Spinal cord (tissue), 10 donors: ENCODE data around the gene THTPA. TPM values are rescaled to one million over a fixed set of nuclear protein-coding genes. Genes with fewer than 3 reads are reported as not detected.

ENCODE experiments used
- DNase-seq, 6 donors: peaks; one replicate each; pipeline versions ENCODE4 v3.0.0 to v3.0.0-alpha.2; 2013 to 2015; ENCODE audit warnings: low spot score in 6 of 6, low read depth in 4 of 6
- H3K27ac ChIP-seq: one replicate; pipeline ENCODE4 v1.5.1; 2013; ENCODE audit warnings: low read depth, low read length, control low read depth
- H3K27me3 ChIP-seq: one replicate; pipeline ENCODE4 v1.6.1; 2013; ENCODE audit warnings: low read length; ENCODE audit not compliant: control insufficient read depth, insufficient read depth
- H3K36me3 ChIP-seq: one replicate; pipeline ENCODE4 v1.6.1; 2013; ENCODE audit warnings: low read length; ENCODE audit not compliant: control insufficient read depth, insufficient read depth
- H3K4me1 ChIP-seq: one replicate; pipeline ENCODE4 v1.6.1; 2013; ENCODE audit warnings: low read length; ENCODE audit not compliant: control insufficient read depth, insufficient read depth
- H3K4me3 ChIP-seq: one replicate; pipeline ENCODE4 v1.5.1; 2013; ENCODE audit warnings: low read depth, low read length, control low read depth
- H3K9me3 ChIP-seq: one replicate; pipeline ENCODE4 v1.6.1; 2013; ENCODE audit warnings: low read length; ENCODE audit not compliant: control insufficient read depth, insufficient read depth
- WGBS: methylation state at CpG from one replicate; pipeline ENCODE4 v1.1.5; 2013; ENCODE audit warnings: missing lambda C conversion rate; ENCODE audit not compliant: insufficient coverage; 5-methylcytosine and 5-hydroxymethylcytosine counted together
- polyA plus RNA-seq, 2 donors: library from polyadenylated mRNA; unstranded; fragments of 120-200 nt; gene quantifications; one replicate each; pipeline ENCODE4 v1.2.1, GENCODE V29; 2013; ENCODE audit not compliant: insufficient read length in 2 of 2
- total RNA-seq, 2 donors: library from RNA; depleted of rRNA in 1 of 2; stranded (reverse); fragments of 120-200 nt in 1 of 2; fragments of >200 nt in 1 of 2; gene quantifications; one replicate each; pipeline versions ENCODE4 v1.2.3 to v1.2.4, GENCODE V29; 2013 to 2014
- donor health status: healthy.

THTPA gene
- total and polyA plus RNA-seq, 4 donors = 15.1 to 36.7 (median 26.0) TPM

DNA sequence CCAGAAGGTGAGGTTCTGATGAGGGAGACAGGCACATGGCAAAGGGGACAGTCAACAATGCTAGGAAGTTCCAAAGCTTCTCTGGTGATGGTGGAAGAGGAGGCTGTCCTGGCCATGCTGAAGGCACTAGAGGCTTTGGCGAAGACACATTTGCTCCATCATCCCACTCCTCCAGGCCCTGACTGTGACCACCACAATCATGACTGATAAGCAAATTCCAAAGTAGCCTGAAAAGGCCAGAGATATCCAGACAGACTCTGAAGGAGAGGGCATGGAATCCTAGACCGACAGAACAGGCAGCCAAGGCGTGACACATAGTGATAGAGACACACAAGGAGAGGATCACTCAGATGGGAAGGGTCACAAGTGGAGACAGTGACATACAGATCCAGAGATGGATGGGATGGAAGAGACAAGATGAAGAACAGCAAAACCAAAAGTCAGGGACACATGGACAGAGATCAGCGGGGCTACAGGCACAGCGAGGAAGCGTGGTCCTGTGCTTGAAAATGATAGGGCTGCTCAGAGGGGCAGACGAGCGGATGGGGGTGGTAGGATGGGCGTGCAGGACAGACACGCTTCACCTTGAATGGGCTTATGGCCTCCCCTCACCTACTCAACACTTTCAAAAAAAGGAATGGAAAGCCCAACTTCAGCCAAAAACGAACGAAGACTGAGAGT, 5.8 kb upstream of the THTPA start:
- H3K4me3 ChIP-seq = peak overlapping the region; percentile 81
- H3K36me3 ChIP-seq = peaks cover 4% of the 10 kb centered on the region
- DNase-seq = peak in 2 of 6 donors; percentile 49 to 69
- H3K9me3 ChIP-seq = no peaks in the 10 kb centered on the region
- WGBS = 16% methylated on average over 8 of the region's 12 CpGs
- peaks cover 48% of the 10 kb centered on the region for H3K4me1 ChIP-seq
- no peaks in the 10 kb centered on the region for H3K27me3 ChIP-seq
- peak overlapping the region; percentile 68 for H3K27ac ChIP-seq

DNA sequence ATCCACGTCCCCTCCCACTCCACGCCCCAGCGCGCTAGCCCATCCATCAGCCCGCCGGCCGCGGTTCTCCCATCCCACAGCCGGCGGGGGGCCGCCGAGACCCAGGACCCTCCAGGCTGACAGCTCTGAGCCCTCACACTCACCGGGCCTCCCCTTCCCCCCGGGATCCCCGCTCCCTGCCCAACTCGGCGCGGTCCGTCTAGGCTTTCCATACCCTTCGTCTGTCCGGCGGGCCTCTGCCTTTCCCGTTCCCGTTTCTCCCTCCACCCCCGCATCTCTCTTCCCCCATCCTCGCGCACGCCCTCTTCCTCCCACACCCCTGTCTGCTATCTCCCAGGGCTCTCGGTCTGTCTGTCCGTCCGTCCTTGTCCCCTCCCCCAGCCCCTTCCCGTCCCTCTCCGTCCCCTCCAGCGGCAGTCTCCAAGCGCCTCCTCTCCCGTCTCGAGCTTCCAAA, 5.2 kb upstream of the THTPA start:
- Histone ChIP-seq H3K36me3 (peaks cover 4% of the 10 kb centered on the region), H3K9me3 (no peaks in the 10 kb centered on the region), H3K27ac (peak overlapping the region; percentile 78), H3K4me3 (peak overlapping the region; percentile 81), H3K27me3 (no peaks in the 10 kb centered on the region), H3K4me1 (peaks cover 47% of the 10 kb centered on the region)
- DNase-seq = peak in 1 of 6 donors; percentile 48
- WGBS = 0% methylated on average over 30 of the region's 37 CpGs

DNA sequence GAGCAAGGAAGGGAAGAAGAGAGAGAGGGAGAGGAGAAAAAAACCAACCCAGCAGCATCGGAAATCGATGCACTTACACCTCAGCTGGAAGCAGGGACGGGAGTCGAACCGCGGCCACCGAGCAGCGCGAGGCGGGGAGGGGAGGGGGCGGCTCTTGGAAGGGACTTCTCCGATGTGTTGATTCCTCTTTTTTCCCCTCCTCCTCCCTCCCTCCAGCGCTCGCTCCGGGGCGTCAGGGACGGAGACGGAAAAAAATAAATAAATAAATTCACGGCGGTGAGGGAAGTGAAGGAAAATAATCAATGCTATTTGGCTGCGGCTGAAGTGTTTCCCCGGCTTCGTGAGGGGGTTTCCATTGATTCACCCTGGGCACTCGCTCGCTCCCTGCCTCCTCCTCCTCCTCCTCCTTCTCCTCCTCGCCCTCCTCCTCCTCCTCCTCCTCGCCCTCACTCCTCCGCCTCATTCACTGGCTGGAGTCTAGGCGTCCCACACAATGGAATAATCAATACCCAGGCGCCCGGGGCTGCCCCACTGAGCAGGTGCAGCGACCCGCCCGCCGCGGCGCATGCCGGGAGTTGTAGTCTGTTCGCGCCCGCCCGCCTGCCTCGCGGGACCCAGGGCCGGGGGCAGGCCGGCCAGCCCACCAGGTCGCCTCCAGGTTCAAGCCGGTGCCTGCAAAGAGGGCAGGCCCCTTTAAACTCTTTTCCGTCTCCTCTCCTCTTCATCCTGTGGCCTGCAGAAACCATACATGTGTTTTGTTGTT, 4.6 kb upstream of the THTPA start, which contains the start of gene ZFHX2:
ZFHX2 (minus strand) TSS at position 500 of the 763 bp plus-strand sequence. CDS start 16,440 bp downstream, outside the sequence.
- 1% methylated on average over 28 of the region's 49 CpGs for WGBS
- peak in 5 of 6 donors; percentile 75 to 99 (median 87) for DNase-seq

DNA sequence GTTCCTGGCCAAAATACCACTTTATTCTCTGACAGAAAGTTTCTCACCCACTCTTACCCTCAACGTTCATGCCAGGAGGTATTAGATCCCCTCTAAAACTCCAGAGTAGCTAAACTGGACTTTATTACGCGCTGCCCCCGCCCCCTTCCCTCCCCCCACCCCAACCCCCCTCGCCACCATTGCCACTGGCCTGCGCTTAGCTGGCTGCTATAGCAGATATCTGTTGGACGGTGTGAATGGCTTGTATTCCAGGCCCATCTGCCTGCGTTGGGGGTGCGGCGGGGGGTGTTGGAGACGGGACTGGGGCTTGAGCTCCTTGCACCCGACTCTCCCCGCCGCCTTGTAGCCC, 564 bp upstream of the THTPA start:
- peaks cover 18% of the 10 kb centered on the region for H3K36me3 ChIP-seq
- peak overlapping the region; percentile 95 for H3K27ac ChIP-seq
- H3K4me3 ChIP-seq = peak overlapping the region; percentile 92
- H3K4me1 ChIP-seq = peaks cover 39% of the 10 kb centered on the region
- WGBS = 0% methylated on average over 8 of the region's 14 CpGs
- no peaks in the 10 kb centered on the region for H3K27me3 ChIP-seq
- no peak for DNase-seq
- H3K9me3 ChIP-seq = no peaks in the 10 kb centered on the region

More for the DNA sequence above, 4.6 kb upstream of the THTPA start, which contains the start of gene ZFHX2:
- peak within 1 kb of the TSS; percentile 81 for H3K4me3 ChIP-seq
- peak within 1 kb of the TSS; percentile 78 for H3K27ac ChIP-seq
- peaks cover 3% of the 10 kb centered on the region for H3K36me3 ChIP-seq
- H3K4me1 ChIP-seq = peaks cover 43% of the 10 kb centered on the region
- H3K9me3 ChIP-seq = no peaks in the 10 kb centered on the region
- no peaks in the 10 kb centered on the region for H3K27me3 ChIP-seq

DNA sequence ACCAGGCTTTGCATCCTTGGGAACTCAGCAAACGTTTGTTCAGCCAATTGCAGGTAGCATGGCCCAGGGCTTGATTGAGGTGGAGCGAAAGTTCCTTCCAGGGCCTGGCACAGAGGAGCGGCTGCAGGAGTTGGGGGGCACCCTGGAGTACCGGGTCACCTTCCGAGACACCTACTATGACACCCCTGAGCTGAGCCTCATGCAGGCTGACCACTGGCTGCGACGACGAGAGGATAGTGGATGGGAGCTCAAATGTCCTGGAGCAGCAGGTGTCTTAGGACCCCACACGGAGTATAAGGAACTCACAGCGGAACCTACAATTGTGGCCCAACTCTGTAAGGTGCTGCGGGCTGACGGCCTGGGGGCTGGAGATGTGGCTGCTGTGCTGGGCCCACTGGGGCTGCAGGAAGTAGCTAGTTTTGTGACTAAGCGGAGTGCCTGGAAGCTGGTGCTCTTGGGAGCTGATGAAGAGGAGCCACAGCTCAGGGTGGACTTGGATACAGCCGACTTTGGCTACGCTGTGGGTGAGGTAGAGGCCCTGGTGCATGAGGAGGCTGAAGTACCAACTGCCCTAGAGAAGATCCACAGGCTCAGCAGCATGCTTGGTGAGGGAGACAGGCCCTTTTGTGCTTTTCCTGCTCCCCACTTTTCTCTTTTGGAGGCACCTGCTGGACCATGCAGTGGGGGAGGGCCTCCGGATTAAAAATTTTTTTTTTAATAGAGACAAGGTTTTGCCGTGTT, 799 bp downstream of the THTPA start:
- Histone ChIP-seq H3K9me3 (no peaks in the 10 kb centered on the region), H3K4me1 (peaks cover 30% of the 10 kb centered on the region), H3K4me3 (peak overlapping the region; percentile 92), H3K36me3 (peaks cover 24% of the 10 kb centered on the region), H3K27ac (peak overlapping the region; percentile 95), H3K27me3 (no peaks in the 10 kb centered on the region)
- DNase-seq = no peak
- 50% methylated on average over 17 of the region's 17 CpGs for WGBS

DNA sequence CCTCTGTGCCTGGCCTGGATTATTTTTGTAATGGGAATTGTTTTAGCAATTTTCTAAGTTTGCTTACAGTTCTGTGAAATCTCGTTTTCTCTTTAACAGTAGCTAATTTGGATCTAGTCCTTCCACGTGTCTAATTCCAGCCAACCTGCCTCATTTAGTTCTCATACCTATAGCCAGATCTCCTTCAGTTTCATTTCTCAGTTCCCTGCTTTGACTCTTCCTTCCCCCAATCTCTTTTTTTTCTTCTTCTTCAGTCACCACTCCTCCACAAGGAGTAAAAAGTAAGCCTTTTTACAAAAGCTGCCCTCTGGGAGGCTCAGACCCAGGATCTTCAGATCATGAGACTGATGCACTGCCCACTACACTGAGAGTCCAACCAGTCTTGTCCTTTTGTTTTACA, 1.4 kb downstream of the THTPA start:
- Histone ChIP-seq H3K27me3 (no peaks in the 10 kb centered on the region), H3K4me1 (peaks cover 25% of the 10 kb centered on the region), H3K27ac (no peak overlapping the region), H3K4me3 (no peak overlapping the region), H3K36me3 (peaks cover 26% of the 10 kb centered on the region), H3K9me3 (no peaks in the 10 kb centered on the region)
- no peak for DNase-seq
- 73% methylated on average over 2 of the region's 2 CpGs for WGBS

DNA sequence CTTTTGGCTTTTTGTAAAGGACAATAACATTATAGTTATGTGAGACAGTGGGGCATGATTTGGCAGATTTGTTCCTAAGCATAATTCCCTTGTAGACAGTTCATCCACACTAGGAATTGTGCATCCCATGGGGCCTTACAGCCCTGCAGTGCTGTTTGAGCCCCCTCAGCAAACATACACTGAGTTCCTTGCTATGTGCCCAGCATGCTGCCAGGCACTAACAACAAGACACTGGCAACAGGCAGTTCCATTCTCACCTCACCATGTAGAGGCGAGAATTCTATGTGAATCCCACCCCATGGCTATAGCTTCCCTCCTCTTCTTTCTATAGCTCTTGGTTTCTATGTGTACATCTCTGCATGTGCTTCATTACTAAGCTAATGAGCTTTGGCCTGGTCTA, 1.9 kb downstream of the THTPA start:
- Histone ChIP-seq H3K27me3 (no peaks in the 10 kb centered on the region), H3K4me3 (no peak overlapping the region), H3K9me3 (no peaks in the 10 kb centered on the region), H3K36me3 (peaks cover 26% of the 10 kb centered on the region), H3K27ac (no peak overlapping the region), H3K4me1 (peaks cover 25% of the 10 kb centered on the region)
- DNase-seq = no peak
- WGBS = no CpG with 5 or more reads among the region's 1 CpG

DNA sequence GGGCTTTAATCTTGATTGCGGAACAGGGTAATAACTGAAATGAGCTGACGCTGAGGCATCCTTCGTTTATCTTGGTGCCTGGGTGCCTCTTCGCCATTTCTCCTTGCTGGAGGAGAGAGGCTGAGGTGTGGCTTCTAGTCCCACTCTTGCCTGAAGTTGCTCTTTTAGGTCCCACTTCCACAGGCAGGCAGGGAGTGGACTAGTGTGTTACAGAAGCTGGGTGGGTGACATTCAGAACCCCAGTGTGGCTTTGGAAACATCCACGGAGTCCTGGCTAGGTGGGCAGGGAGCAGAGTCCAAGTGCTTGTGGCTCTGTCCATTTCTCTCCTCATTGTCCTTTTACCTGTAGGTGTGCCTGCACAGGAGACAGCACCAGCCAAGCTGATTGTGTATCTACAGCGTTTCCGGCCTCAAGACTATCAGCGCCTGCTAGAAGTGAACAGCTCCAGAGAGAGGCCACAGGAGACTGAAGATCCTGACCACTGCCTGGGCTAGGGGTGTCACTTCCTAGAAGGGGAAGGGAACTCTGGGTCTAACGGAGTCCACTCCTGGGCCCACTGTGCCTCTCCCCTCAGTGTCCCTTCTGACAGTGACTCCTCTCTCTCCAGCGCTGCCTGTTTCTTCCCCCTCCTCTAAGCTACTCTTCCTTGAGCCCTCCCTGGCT, 2.4 kb downstream of the THTPA start:
- H3K36me3 ChIP-seq = peaks cover 26% of the 10 kb centered on the region
- no peaks in the 10 kb centered on the region for H3K9me3 ChIP-seq
- H3K27ac ChIP-seq = no peak overlapping the region
- 93% methylated on average over 9 of the region's 10 CpGs for WGBS
- no peak for DNase-seq
- H3K27me3 ChIP-seq = no peaks in the 10 kb centered on the region
- H3K4me3 ChIP-seq = no peak overlapping the region
- H3K4me1 ChIP-seq = peaks cover 25% of the 10 kb centered on the region
